ENCODE data around the gene CELA2B. TPM values are rescaled to one million over a fixed set of nuclear protein-coding genes. Genes with fewer than 3 reads are reported as not detected.
"Not testable (repeated sequence)": the region's sequence is repeated elsewhere in the genome, so short reads cannot be mapped to it uniquely, and the experiment has no call there.

The CELA2B gene
- total and polyA plus RNA-seq, 9 of the 15 experiments (the other 6 are each of a cell fraction or from before 2014, with no cell fraction given) = 0.25 to 2.1 (median 0.38) TPM; not detected in 5

GRCh38 chr1:15491010-15491409, 15.1 kb downstream of the CELA2B start:
- ATAC-seq; H4K20me1 ChIP-seq (replicated peaks; ENCODE audit: control insufficient read depth, insufficient read depth, low read length); H3K4me2 ChIP-seq (ENCODE audit: insufficient read depth, low read length); intact Hi-C loops (cut with micrococcal nuclease); H3K27me3 ChIP-seq (ENCODE audit: control insufficient read depth in 2 of 2, insufficient read depth in 2 of 2, low read length in 2 of 2); H3K4me3 ChIP-seq; H3K27ac ChIP-seq (ENCODE audit: extremely low read depth, low read depth, low read length); POLR2A ChIA-PET; H3K9me3 ChIP-seq (replicated peaks; ENCODE audit: control insufficient read depth, insufficient read depth, low read depth, low read length); H3K9ac ChIP-seq (ENCODE audit: insufficient read depth in 1 of 2, low read depth in 2 of 2, low read length in 2 of 2); H2AFZ ChIP-seq (ENCODE audit: low read depth, low read length); H3K4me1 ChIP-seq (replicated peaks in 1 of 2; ENCODE audit: control insufficient read depth in 2 of 2, insufficient read depth in 2 of 2, low read length in 2 of 2); BruUV-seq (replicated peaks); DNase-seq (ENCODE audit: extremely low read depth in 1 of 4, low spot score in 3 of 4); H3K79me2 ChIP-seq (ENCODE audit: control insufficient read depth, insufficient read depth, low read length); CTCF ChIA-PET (ENCODE audit: low intra/inter-chr PET ratio); H3K9me1 ChIP-seq (ENCODE audit: control insufficient read depth, insufficient read depth, low read length); in situ Hi-C loops (cut with MboI): not testable (repeated sequence)
- peaks cover 33% of the 10 kb centered on the region for H3K36me3 ChIP-seq (ENCODE audit: control insufficient read depth, insufficient read depth, low read length)
- peak; percentile 51 for FAIRE-seq
- WGBS (ENCODE audit: insufficient coverage, low coverage, missing lambda C conversion rate) = 89% methylated on average over 4 of the region's 4 CpGs

- H3K27me3 ChIP-seq (ENCODE audit: control insufficient read depth in 2 of 2, insufficient read depth in 2 of 2, low read length in 2 of 2) = no peaks in the 10 kb centered on the region
- in situ Hi-C loops (cut with MboI) = no loop called here
- H3K9me3 ChIP-seq (replicated peaks; ENCODE audit: control insufficient read depth, insufficient read depth, low read depth, low read length) = no peaks in the 10 kb centered on the region
- ATAC-seq = no peak
- H2AFZ ChIP-seq (ENCODE audit: low read depth, low read length) = no peak overlapping the region
- no peak overlapping the region for H3K27ac ChIP-seq (ENCODE audit: extremely low read depth, low read depth, low read length)
- no peak for DNase-seq (ENCODE audit: extremely low read depth in 1 of 4, low spot score in 3 of 4)
- H3K36me3 ChIP-seq (ENCODE audit: control insufficient read depth, insufficient read depth, low read length) = peaks cover 33% of the 10 kb centered on the region
- H3K79me2 ChIP-seq (ENCODE audit: control insufficient read depth, insufficient read depth, low read length) = no peaks in the 10 kb centered on the region
- peak overlapping the region in 1 of 2 experiments; percentile 3; a peak in 1 of 4 replicates for H3K9ac ChIP-seq (ENCODE audit: insufficient read depth in 1 of 2, low read depth in 2 of 2, low read length in 2 of 2)
- POLR2A ChIA-PET = interaction anchor here (1.0 kb wide), 1 partner anchor 23 kb away, joined by 3 read pairs; no protein-coding TSS in a partner anchor
- no peak for FAIRE-seq
- H3K4me2 ChIP-seq (ENCODE audit: insufficient read depth, low read length) = no peak overlapping the region
- no peaks in the 10 kb centered on the region for H4K20me1 ChIP-seq (replicated peaks; ENCODE audit: control insufficient read depth, insufficient read depth, low read length)
- WGBS (ENCODE audit: insufficient coverage, low coverage, missing lambda C conversion rate) = 70% methylated on average over 5 of the region's 5 CpGs
- intact Hi-C loops (cut with micrococcal nuclease) = no loop called here
- H3K9me1 ChIP-seq (ENCODE audit: control insufficient read depth, insufficient read depth, low read length) = no peaks in the 10 kb centered on the region
- CTCF ChIA-PET (ENCODE audit: low intra/inter-chr PET ratio) = no interaction called here
- H3K4me1 ChIP-seq (replicated peaks in 1 of 2; ENCODE audit: control insufficient read depth in 2 of 2, insufficient read depth in 2 of 2, low read length in 2 of 2) = peaks cover 0 to 4% of the 10 kb centered on the region in 2 experiments; a peak in 1 of 5 replicates
- H3K4me3 ChIP-seq = no peak overlapping the region
- BruUV-seq (replicated peaks) = TSS peak; percentile 37
- no peak for TF ChIP-seq SRF (CRISPR knock-in tag; IDR thresholded peaks at IDR 0.05)
- TF ChIP-seq PHTF2 (CRISPR knock-in tag; IDR thresholded peaks at IDR 0.05) = no peak
- TF ChIP-seq ZFX (CRISPR knock-in tag; IDR thresholded peaks at IDR 0.05) = no peak
- TF ChIP-seq NCOR1 (IDR thresholded peaks at IDR 0.05) = no peak
- TF ChIP-seq SIX5 (IDR thresholded peaks at IDR 0.05; ENCODE audit: borderline replicate concordance in 1 of 2, insufficient read depth in 1 of 2, low read depth in 1 of 2, low read length in 2 of 2) = no peak
- no peak for TF ChIP-seq HNRNPK (IDR thresholded peaks at IDR 0.05; ENCODE audit: low read depth, low read length, poor library complexity, severe bottlenecking)
- TF ChIP-seq EP300 (IDR thresholded peaks at IDR 0.05; ENCODE audit: low read length) = no peak
- TF ChIP-seq NKRF (IDR thresholded peaks at IDR 0.05; ENCODE audit: borderline replicate concordance) = no peak
- no peak for TF ChIP-seq TAF15 (IDR thresholded peaks at IDR 0.05; ENCODE audit: low read depth, low read length)
- TF ChIP-seq TRIM28 (IDR thresholded peaks at IDR 0.05) = no peak
- no peak for TF ChIP-seq E2F3 (CRISPR knock-in tag; IDR thresholded peaks at IDR 0.05)
Observed at GRCh38 chr1:15492596-15492995, 16.7 kb downstream of the CELA2B start.
